ENCODE data around the gene MYBPC2.

MYBPC2 gene

DNA sequence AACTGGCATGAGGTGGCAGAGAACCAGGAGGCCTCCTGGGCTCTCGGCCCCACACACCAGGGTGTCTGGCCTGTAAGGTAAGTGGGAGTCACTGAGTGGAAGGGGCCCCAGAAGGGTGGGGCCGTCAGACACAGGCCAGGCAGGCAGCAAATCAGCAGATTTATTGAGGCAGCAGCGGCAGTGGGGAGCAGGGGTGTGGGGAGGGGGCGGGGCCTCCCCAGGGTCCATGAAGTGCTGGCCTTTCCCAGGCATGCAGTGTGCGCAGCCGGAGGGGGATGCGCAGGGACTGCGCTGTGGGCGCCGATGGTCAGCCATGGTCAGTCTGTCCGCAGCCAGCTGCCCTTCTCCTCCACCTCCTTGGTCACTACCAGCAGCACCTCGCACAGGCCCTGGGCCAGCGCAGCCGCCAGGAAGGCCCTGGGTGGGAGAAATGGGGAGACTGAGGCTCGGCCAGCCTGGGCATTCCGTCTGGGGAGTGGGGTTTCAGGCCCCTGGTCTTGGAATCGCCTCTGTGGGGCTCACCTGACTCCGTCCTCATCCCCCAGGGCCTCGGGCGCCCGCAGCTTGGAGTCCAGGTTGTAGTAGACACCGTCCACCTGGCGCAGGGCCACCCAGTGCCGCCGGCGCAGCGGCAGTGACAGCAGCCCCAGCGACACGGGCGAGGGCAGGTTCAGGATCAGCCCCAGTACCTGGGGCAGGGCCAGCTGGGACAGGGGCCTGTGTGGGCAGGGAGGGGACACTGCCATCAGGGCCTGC is 73.3 kb downstream of the MYBPC2 start:
- DNase-seq = no peak

DNA sequence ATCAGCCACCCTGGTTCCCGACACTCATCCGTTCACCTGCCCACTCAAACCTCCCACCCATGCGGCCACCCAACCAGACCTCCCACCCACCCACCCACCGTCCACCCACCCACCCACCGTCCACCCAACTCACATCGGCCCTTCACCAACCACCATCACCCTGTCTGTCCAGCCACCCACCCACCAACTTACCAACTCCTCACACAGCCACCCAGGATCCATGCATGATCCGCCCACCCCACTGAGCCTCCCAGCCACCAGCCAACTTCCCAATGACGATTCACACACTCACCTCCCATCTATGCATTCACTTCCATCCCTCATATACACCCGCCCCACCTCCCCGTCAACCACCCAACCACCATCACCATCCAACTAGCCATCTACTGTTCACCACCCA is 74.0 kb downstream of the MYBPC2 start:
- DNase-seq = no peak

GRCh38 chr19:50507376-50507775 is 74.7 kb downstream of the MYBPC2 start:
- no peak for DNase-seq

GRCh38 chr19:50508843-50509190 is 76.1 kb downstream of the MYBPC2 start:
- DNase-seq = no peak

DNA sequence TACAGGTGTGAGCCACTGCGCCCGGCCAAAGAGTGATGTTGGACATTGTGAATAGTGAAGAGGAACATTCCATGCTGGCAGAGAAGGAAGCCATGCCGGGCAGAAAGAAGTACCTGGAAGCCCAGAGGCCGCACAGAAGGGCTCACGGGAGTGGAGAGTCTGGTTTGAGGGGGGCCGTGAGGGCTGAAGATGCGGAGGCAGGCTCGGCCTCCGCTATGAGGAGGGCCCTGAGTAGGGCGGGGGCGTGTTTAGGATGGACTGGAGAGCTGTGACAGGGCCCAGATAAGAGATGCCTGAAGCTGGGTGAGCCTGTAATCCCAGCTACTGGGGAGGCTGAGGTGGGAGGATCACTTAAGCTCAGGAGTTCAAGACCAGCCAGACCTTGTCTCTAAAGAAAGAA is 76.7 kb downstream of the MYBPC2 start:
- no peak for DNase-seq

GRCh38 chr19:50510121-50510670 is 77.5 kb downstream of the MYBPC2 start:
- DNase-seq = no peak

DNA sequence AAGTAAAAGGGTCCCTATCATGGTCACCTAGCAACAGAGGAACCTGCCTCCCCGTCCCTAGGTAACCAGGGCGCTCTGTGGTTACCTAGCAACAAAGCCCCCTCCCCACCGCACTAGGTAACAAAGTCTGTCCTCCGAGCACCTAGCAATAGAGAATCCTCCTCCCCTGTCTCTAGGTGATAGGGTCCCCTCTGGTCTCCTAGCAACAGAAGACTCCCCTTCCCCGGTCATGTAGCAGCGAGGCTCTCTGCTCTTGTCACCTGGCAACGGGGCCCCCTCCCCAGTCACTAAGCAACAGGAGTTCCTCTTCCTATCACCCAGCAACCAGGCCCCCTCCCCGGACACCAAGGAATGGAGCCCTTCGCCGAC is 78.0 kb downstream of the MYBPC2 start:
- peak; percentile 97 for DNase-seq

DNA sequence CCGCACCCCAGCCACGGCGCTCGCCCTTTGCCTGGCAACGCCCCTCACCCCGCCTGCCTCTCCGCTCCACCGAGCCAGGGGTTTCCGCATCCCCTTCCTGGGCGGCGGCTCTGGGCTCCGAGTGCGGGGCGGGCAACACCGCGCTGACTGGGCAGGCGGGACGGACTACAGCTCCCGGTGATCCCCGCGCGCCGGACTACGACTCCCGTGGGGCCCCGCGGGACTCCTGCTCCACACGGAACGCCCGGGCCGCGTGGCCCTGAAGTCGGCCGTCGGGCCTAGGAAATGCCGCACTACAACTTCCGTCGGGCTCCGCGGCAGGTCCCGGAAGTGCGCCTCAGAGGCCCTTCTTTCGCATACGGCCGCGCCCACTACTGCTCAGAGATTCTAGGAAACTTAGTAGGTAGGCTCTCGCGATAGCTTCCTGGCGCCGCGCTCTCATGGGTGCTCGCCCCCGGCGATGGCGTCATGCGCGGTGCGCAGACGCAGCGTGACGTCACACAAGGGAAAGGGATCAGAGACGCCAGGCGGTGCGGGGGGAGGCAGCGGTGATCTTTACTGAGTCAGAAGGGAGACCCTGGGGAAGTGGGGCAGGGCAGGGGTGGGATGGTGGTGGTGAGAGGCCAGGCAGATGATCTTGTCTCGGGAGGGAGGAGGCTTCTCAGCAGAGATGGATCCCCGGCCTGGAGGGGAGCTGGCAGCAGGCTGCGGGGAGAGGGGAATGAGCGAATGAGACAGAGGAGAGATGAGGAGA is 78.6 kb downstream of the MYBPC2 start, which contains the start of gene JOSD2:
JOSD2 (minus strand) TSS at position 123 of the 754 bp plus-strand sequence. CDS start 760 bp downstream, outside the sequence.
- peak; percentile 99 for DNase-seq

DNA sequence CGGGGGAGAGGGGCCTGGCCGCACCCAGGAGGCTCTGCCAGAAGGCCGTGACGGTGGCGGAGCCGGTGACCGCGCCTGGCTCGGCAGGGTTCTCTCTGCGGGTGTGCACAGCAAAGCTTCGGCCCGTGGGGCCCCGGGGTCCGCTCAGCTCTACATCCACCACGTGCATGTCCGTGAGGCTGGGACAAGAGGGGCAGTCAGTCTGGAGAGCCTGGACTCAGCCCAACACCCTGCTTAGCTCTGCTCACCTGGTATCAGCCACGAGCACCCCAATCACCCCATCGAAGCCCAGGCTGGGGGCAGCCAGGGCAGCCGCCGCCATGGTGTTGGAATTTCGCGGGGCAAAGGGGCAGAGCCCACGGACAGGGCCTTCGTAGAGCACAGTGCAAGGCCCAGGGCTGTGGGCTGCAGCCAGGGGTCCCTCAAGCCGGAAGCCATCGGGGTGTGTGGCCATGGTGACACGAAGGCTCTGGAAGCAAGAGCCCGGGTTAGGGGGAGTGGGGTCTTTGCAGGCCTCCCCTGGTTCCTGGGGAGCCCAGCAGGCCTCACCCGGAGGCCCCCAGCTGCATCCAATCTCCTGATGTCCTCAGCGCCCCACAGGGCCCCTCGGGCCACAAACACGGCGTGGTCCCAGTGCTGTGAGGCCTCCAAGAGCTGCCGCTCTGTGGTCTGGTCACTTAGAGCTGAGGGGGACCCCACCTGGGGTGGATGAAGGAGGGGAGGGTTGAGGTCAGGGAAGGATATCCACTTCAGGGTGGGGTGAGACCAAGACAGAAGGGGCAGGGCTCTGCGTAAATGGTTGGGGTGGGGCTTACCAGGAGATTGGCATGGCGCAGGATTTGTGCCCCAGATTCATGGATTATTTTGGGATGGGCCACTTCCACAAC is 79.7 kb downstream of the MYBPC2 start:
- DNase-seq = no peak

- no peak for DNase-seq
These were observed 80.5 kb downstream of the MYBPC2 start for GRCh38 chr19:50512999-50513745.

DNA sequence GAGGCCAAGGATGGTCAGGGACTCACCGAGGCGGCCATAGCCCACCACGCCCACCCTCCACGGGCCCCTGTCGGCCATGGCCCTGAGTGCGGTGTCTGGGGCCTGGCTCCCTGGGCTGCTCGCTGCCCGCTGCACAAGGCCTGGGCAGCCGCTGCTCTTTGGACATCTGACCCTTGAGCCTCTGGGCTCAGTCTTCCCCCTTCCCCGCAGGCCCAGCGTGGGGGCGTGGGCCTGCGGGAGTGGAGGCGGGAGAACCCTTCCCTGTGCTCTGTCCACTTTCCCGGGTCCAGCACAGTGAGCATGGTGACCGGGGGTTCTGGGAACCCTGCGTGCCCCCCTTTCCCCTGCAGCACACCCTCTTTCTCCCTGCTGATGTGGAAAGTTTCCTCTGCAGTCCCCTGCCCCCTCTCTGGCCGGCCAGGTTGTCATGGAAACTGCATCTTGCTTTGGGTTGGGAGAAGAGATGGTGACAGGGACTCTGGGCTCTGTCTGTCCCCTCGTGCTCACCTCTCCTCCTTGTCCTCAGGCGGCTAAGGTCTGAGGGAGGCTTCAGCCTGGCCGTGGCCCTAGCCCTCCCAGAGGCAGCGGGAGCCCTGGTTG is 81.2 kb downstream of the MYBPC2 start, which contains the start of gene ASPDH:
ASPDH (minus strand) TSS at position 168 of the 600 bp plus-strand sequence; CDS start at position 78, 90 bp downstream.
- no peak for DNase-seq

GRCh38 chr19:50514346-50515167 is 81.9 kb downstream of the MYBPC2 start:
- DNase-seq = no peak

GRCh38 chr19:50515168-50515561 is 82.5 kb downstream of the MYBPC2 start:
- DNase-seq = no peak
